Right lobe of liver (tissue), 4 donors: ENCODE results near the gene CDKAL1.

Experiments used
- CTCF ChIP-seq, 4 donors: fragments of 200-600 bp in 3 of 4; fragments of 450-650 bp in 1 of 4; IDR thresholded peaks; one replicate each; pipeline versions ENCODE4 v1.5.1 to v1.8.0; 2016 to 2022; ENCODE audit warnings: antibody characterized with exemption in 4 of 4, mild to moderate bottlenecking in 2 of 4
- POLR2A ChIP-seq: fragments of 450-650 bp; IDR thresholded peaks from one replicate; pipeline ENCODE4 v1.6.1; 2017; ENCODE audit warnings: antibody characterized with exemption, mild to moderate bottlenecking
- donor health status: DM: no; HTN: no; CAD: no.
- donor health status: DM: no; HTN: no; CAD: no.
- donor health status: DM: no; HTN: yes; CAD: no.

GRCh38 chr6:20916086-20916485 is 381.8 kb downstream of the CDKAL1 start:
- no peak for TF ChIP-seq CTCF (IDR thresholded peaks at IDR 0.05)
- no peak for TF ChIP-seq POLR2A
